Measurements from ENCODE around the gene U2SURP.

DNA sequence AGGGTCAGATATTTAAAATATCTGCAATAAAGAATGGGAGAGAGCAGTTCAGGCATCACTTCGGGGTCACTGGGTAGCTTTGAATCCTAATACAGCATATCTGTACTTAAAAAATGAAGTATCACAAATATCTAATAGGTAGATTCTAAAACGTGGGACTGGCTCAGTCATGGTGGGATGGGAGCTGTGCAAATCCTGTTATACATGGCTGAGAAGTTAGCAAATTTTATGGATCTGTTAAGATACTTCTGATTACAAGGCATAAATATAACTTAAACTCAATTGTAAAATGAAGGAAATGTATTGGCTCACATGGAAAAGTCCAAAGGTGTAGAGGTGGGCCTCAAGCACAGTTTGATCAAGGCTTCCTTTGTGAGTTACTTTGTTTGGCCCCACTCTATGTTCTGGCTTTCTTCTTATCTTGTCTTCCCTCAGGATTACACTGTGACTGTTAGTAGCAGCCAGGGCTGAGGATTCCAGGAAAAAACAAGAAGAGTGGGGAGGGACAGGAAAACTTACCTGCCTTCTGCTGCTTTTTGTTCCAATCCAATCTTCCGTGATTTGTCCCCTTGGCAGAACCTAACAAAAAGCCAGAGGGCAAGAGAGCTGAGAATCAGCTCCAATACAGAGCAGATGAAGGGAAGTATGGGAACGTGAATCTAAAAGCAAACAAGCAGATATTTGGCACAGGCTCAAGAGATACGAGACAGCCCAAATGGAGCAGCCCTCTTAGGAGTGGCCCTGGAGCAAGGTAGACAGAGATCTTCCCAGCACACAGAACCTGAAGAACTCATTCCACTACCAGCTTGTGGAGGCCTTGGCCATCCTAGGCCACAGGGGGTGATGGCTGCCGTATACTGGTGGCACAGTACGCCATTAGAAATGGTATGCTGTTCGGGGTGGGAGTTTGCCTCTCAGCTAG lies 48.8 kb upstream of the U2SURP start:
- TF ChIP-seq, protein P1, sequence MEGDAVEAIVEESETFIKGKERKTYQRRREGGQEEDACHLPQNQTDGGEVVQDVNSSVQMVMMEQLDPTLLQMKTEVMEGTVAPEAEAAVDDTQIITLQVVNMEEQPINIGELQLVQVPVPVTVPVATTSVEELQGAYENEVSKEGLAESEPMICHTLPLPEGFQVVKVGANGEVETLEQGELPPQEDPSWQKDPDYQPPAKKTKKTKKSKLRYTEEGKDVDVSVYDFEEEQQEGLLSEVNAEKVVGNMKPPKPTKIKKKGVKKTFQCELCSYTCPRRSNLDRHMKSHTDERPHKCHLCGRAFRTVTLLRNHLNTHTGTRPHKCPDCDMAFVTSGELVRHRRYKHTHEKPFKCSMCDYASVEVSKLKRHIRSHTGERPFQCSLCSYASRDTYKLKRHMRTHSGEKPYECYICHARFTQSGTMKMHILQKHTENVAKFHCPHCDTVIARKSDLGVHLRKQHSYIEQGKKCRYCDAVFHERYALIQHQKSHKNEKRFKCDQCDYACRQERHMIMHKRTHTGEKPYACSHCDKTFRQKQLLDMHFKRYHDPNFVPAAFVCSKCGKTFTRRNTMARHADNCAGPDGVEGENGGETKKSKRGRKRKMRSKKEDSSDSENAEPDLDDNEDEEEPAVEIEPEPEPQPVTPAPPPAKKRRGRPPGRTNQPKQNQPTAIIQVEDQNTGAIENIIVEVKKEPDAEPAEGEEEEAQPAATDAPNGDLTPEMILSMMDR (IDR thresholded peaks at IDR 0.05 in 2 of 3, conservative IDR thresholded peaks at IDR 0.05 in 1 of 3; ENCODE audit: borderline replicate concordance in 1 of 3, insufficient read depth in 1 of 3, low read depth in 2 of 3, low read length in 2 of 3), result no peak
- no peak for TF ChIP-seq YY1 (IDR thresholded peaks at IDR 0.05; ENCODE audit: extremely low read depth, insufficient replicate concordance, low read depth, low read length)
- TF ChIP-seq POLR2AphosphoS5 (IDR thresholded peaks at IDR 0.05; ENCODE audit: low read depth, low read length), result no peak
- no peak for TF ChIP-seq RAD21 (IDR thresholded peaks at IDR 0.05; ENCODE audit: low read depth)
- TF ChIP-seq POLR2A (IDR thresholded peaks at IDR 0.05; ENCODE audit: borderline replicate concordance, extremely low read depth, insufficient read depth, insufficient read length), result no peak
- no peak for TF ChIP-seq TCF7L2 (IDR thresholded peaks at IDR 0.05; ENCODE audit: borderline replicate concordance, extremely low read depth, insufficient read depth, insufficient read length)
- TF ChIP-seq SIN3A (IDR thresholded peaks at IDR 0.05; ENCODE audit: low read depth), result no peak
- no peak for TF ChIP-seq SP1 (IDR thresholded peaks at IDR 0.05; ENCODE audit: low read depth)
- TF ChIP-seq, protein P2, sequence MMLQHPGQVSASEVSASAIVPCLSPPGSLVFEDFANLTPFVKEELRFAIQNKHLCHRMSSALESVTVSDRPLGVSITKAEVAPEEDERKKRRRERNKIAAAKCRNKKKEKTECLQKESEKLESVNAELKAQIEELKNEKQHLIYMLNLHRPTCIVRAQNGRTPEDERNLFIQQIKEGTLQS (IDR thresholded peaks at IDR 0.05), result no peak
- TF ChIP-seq EZH2 (IDR thresholded peaks at IDR 0.05), result no peak
- no peak for TF ChIP-seq FOSL1 (IDR thresholded peaks at IDR 0.05; ENCODE audit: low read depth)
- TF ChIP-seq ELF1 (IDR thresholded peaks at IDR 0.05; ENCODE audit: borderline replicate concordance, low read depth), result no peak
- TF ChIP-seq, protein P3, sequence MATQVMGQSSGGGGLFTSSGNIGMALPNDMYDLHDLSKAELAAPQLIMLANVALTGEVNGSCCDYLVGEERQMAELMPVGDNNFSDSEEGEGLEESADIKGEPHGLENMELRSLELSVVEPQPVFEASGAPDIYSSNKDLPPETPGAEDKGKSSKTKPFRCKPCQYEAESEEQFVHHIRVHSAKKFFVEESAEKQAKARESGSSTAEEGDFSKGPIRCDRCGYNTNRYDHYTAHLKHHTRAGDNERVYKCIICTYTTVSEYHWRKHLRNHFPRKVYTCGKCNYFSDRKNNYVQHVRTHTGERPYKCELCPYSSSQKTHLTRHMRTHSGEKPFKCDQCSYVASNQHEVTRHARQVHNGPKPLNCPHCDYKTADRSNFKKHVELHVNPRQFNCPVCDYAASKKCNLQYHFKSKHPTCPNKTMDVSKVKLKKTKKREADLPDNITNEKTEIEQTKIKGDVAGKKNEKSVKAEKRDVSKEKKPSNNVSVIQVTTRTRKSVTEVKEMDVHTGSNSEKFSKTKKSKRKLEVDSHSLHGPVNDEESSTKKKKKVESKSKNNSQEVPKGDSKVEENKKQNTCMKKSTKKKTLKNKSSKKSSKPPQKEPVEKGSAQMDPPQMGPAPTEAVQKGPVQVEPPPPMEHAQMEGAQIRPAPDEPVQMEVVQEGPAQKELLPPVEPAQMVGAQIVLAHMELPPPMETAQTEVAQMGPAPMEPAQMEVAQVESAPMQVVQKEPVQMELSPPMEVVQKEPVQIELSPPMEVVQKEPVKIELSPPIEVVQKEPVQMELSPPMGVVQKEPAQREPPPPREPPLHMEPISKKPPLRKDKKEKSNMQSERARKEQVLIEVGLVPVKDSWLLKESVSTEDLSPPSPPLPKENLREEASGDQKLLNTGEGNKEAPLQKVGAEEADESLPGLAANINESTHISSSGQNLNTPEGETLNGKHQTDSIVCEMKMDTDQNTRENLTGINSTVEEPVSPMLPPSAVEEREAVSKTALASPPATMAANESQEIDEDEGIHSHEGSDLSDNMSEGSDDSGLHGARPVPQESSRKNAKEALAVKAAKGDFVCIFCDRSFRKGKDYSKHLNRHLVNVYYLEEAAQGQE (IDR thresholded peaks at IDR 0.05; ENCODE audit: low read depth), result no peak
- no peak for TF ChIP-seq CEBPB (IDR thresholded peaks at IDR 0.05; ENCODE audit: low read depth)

Data from HCT116 (cell line).